ENCODE results near the gene DDX6.

DNA sequence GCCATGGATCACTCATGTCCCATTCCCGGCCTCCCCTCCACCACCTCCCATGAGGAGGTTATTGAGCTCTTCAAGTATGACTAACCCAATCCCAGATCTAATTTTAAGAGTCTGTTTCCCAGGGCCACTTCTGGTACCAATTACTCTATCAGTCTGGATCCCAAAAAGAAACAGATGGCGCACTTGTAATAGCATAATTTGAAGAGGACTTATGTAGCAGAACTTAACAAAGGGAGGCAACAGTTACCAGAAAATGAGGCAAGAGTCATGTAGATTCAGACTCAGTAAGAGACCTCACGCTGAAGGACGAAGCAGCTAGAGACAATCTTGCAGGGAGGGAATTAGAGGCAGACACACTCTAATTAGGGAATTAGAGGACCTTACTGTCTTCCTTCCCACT is 46.9 kb downstream of the DDX6 start:
- TF ChIP-seq, protein P1, sequence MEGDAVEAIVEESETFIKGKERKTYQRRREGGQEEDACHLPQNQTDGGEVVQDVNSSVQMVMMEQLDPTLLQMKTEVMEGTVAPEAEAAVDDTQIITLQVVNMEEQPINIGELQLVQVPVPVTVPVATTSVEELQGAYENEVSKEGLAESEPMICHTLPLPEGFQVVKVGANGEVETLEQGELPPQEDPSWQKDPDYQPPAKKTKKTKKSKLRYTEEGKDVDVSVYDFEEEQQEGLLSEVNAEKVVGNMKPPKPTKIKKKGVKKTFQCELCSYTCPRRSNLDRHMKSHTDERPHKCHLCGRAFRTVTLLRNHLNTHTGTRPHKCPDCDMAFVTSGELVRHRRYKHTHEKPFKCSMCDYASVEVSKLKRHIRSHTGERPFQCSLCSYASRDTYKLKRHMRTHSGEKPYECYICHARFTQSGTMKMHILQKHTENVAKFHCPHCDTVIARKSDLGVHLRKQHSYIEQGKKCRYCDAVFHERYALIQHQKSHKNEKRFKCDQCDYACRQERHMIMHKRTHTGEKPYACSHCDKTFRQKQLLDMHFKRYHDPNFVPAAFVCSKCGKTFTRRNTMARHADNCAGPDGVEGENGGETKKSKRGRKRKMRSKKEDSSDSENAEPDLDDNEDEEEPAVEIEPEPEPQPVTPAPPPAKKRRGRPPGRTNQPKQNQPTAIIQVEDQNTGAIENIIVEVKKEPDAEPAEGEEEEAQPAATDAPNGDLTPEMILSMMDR (IDR thresholded peaks at IDR 0.05) = no peak
- TF ChIP-seq EZH2 (IDR thresholded peaks at IDR 0.05; ENCODE audit: borderline replicate concordance, insufficient read depth, low read depth, low read length, poor library complexity, severe bottlenecking) = no peak

Data from B cell (primary cell).